Measurements from ENCODE around the gene GARNL3.
A peak's percentile ranks its signal among the peaks of the same experiment; 100 is the strongest.

GARNL3 gene

GRCh38 chr9:127390248-127390545 lies 125.6 kb downstream of the GARNL3 start:
- no peak for DNase-seq

- DNase-seq, result no peak
Observed at GRCh38 chr9:127390563-127390962, 126.0 kb downstream of the GARNL3 start.

- DNase-seq, result no peak
Observed at GRCh38 chr9:127392166-127392565, 127.6 kb downstream of the GARNL3 start.

GRCh38 chr9:127392976-127393375 lies 128.4 kb downstream of the GARNL3 start:
- DNase-seq, result no peak

- no peak for DNase-seq
Observed at GRCh38 chr9:127393645-127394044, 129.1 kb downstream of the GARNL3 start.

- no peak for DNase-seq
Observed at GRCh38 chr9:127395497-127396252, 131.1 kb downstream of the GARNL3 start.

- no peak for DNase-seq
Observed at GRCh38 chr9:127396253-127396807, 131.8 kb downstream of the GARNL3 start.

- peak; percentile 99 for DNase-seq
Observed at GRCh38 chr9:127396808-127397645, 132.5 kb downstream of the GARNL3 start, which contains the start of gene SLC2A8. Gene SLC2A8 (plus strand): TSS chr9:127397169. CDS start chr9:127397231, 62 bp downstream.

GRCh38 chr9:127397646-127398274 lies 133.2 kb downstream of the GARNL3 start:
- DNase-seq, result no peak

GRCh38 chr9:127398275-127398647 lies 133.7 kb downstream of the GARNL3 start:
- DNase-seq, result no peak

GRCh38 chr9:127398715-127399400 lies 134.3 kb downstream of the GARNL3 start:
- DNase-seq, result no peak

GRCh38 chr9:127399736-127400269 lies 135.2 kb downstream of the GARNL3 start:
- no peak for DNase-seq

GRCh38 chr9:127402401-127403090 lies 138.0 kb downstream of the GARNL3 start:
- DNase-seq, result no peak

- DNase-seq, result no peak
Observed at GRCh38 chr9:127403507-127404192, 139.1 kb downstream of the GARNL3 start.

GRCh38 chr9:127404631-127405030 lies 140.1 kb downstream of the GARNL3 start:
- DNase-seq, result no peak

GRCh38 chr9:127405344-127406125 lies 141.0 kb downstream of the GARNL3 start:
- peak; percentile 8 for DNase-seq

GRCh38 chr9:127406799-127407491 lies 142.4 kb downstream of the GARNL3 start:
- DNase-seq, result no peak

GRCh38 chr9:127407492-127407843 lies 142.9 kb downstream of the GARNL3 start:
- DNase-seq, result no peak

GRCh38 chr9:127411122-127411521 lies 146.5 kb downstream of the GARNL3 start:
- no peak for DNase-seq

GRCh38 chr9:127415141-127415540 lies 150.6 kb downstream of the GARNL3 start:
- DNase-seq, result no peak

Data from NCI-H1694 (cell line).